HepG2 (cell line): Measurements from ENCODE around the gene LMNA. TPM values are rescaled to one million over a fixed set of nuclear protein-coding genes. Genes with fewer than 3 reads are reported as not detected.

ENCODE experiments used
- CCDC6 ChIP-seq: sonication (generic); formaldehyde crosslinking; IDR thresholded peaks from 2 replicates; pipeline ENCODE4 v1.8.1; 2022; ENCODE audit warnings: mild to moderate bottlenecking, missing genetic modification reagents, moderate library complexity
- FOXK1 ChIP-seq: sonication (generic); formaldehyde crosslinking; IDR thresholded peaks from 2 replicates; pipeline ENCODE4 v1.4.0; 2020; ENCODE audit warnings: low read depth, missing genetic modification reagents, borderline replicate concordance
- FOXM1 ChIP-seq: sonication (generic); formaldehyde crosslinking; IDR thresholded peaks from 2 replicates; pipeline ENCODE4 v1.5.0; 2020; ENCODE audit warnings: missing genetic modification reagents
- GLI4 ChIP-seq: sonication (generic); formaldehyde crosslinking; IDR thresholded peaks from 2 replicates; pipeline ENCODE4 v1.5.1; 2020; ENCODE audit warnings: missing genetic modification reagents, mild to moderate bottlenecking, moderate library complexity, borderline replicate concordance
- MBD4 ChIP-seq: IDR thresholded peaks from 2 replicates; pipeline ENCODE4 v1.6.1; 2012; ENCODE audit warnings: low read length, inconsistent platforms, borderline replicate concordance
- PHF21A ChIP-seq: sonication (generic); formaldehyde crosslinking; IDR thresholded peaks from 2 replicates; pipeline ENCODE4 v1.5.0; 2020; ENCODE audit warnings: mild to moderate bottlenecking, missing genetic modification reagents
- SAFB2 ChIP-seq: sonication (generic); formaldehyde crosslinking; IDR thresholded peaks from 2 replicates; pipeline ENCODE4 v1.5.1; 2020; ENCODE audit warnings: missing genetic modification reagents, low read depth, mild to moderate bottlenecking, borderline replicate concordance
- SMYD3 ChIP-seq: sonication (generic); formaldehyde crosslinking; IDR thresholded peaks from 2 replicates; pipeline ENCODE4 v1.8.1; 2023; ENCODE audit warnings: mild to moderate bottlenecking, missing genetic modification reagents
- SUZ12 ChIP-seq: fragments of 150-350 bp; IDR thresholded peaks from 2 replicates; pipeline ENCODE4 v1.6.1; 2014; ENCODE audit warnings: low read depth, low read length
- TP53 ChIP-seq: sonication (generic); formaldehyde crosslinking; conservative IDR thresholded peaks from 2 replicates; pipeline ENCODE4 v1.4.0; 2020; ENCODE audit warnings: missing genetic modification reagents
- YEATS4 ChIP-seq: sonication (generic); formaldehyde crosslinking; IDR thresholded peaks from 2 replicates; pipeline ENCODE4 v1.4.0; 2020; ENCODE audit warnings: missing genetic modification reagents, borderline replicate concordance
- ZBTB20 ChIP-seq: sonication (generic); formaldehyde crosslinking; IDR thresholded peaks from 2 replicates; pipeline ENCODE4 v1.8.1; 2023; ENCODE audit warnings: missing genetic modification reagents, low read depth, mild to moderate bottlenecking, borderline replicate concordance
- ZNF180 ChIP-seq: sonication (generic); formaldehyde crosslinking; IDR thresholded peaks from 2 replicates; pipeline ENCODE4 v1.4.0; 2020; ENCODE audit warnings: low read depth, missing genetic modification reagents, borderline replicate concordance
- ZNF253 ChIP-seq: sonication (generic); formaldehyde crosslinking; IDR thresholded peaks from 2 replicates; pipeline ENCODE4 v1.8.0; 2022; ENCODE audit warnings: mild to moderate bottlenecking, missing genetic modification reagents, borderline replicate concordance
- ZNF431 ChIP-seq: sonication (generic); formaldehyde crosslinking; IDR thresholded peaks from 2 replicates; pipeline ENCODE4 v1.9.0; 2022; ENCODE audit warnings: missing genetic modification reagents, low read depth, mild to moderate bottlenecking, borderline replicate concordance
- polyA plus RNA-seq, 8 experiments: library from polyadenylated mRNA; depleted of rRNA in 3 of 8; stranded (reverse) in 7 of 8; unstranded in 1 of 8; fragments of >200 nt; fragmentation: Illumina TruSeq in 4 of 8; extraction: Trizol in 4 of 8; gene quantifications; 2 replicates each; pipeline versions ENCODE4 v1.2.1 to v1.2.3, GENCODE V29; 2011 to 2016; ENCODE audit warnings: low read depth in 4 of 8, missing spikeins in 1 of 8, mixed read lengths in 1 of 8; ENCODE audit not compliant: insufficient read depth in 1 of 8
- total RNA-seq, 5 experiments: library from RNA; depleted of rRNA; stranded (reverse); fragments of >200 nt; fragmentation: Illumina TruSeq; extraction: Trizol; gene quantifications; 2 replicates each; pipeline ENCODE4 v1.2.3, GENCODE V29; 2016; ENCODE audit warnings: low read depth in 1 of 5
- TF ChIP-seq, protein P1 (sequence below), 2 experiments: fragments of 450-650 bp in 1 of 2; sonication (generic) in 1 of 2; formaldehyde crosslinking; IDR thresholded peaks; 2 replicates each; pipeline versions ENCODE4 v1.5.0 to v1.8.0; 2020 to 2022; ENCODE audit warnings: mild to moderate bottlenecking in 1 of 2, missing genetic modification reagents in 1 of 2
- TF ChIP-seq, protein P2 (sequence below): IDR thresholded peaks from 2 replicates; pipeline ENCODE4 v1.6.1; 2018; ENCODE audit warnings: missing genetic modification reagents
- TF ChIP-seq, protein P3 (sequence below): sonication (generic); formaldehyde crosslinking; IDR thresholded peaks from 2 replicates; pipeline ENCODE4 v1.5.1; 2020; ENCODE audit warnings: mild to moderate bottlenecking, missing genetic modification reagents, borderline replicate concordance

The LMNA gene
- total and polyA plus RNA-seq, 2 of the 13 experiments (the other 11 are each of a cell fraction or from before 2014, with no cell fraction given): 107 to 225 TPM

DNA sequence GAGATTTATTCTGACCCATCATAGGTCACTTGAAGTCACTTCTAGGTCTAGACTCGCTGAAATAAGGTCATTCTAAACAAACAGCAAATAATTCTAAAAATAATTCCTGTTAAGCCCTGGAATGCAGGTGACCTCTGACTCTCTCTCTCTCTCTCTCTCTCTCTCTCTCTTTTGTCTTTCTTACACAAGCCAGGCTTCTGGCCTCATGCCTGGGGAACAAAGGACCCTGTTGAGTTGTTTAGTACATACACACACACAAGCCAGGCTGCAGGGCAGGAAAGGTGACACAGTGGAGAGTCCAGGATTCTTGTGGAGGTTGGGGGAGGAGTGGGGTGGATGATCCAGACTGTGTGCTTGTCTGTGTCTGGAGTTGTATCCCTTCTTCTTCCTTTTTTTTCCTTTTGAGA is 28.3 kb upstream of the LMNA start (continued):
- TF ChIP-seq, protein P1, sequence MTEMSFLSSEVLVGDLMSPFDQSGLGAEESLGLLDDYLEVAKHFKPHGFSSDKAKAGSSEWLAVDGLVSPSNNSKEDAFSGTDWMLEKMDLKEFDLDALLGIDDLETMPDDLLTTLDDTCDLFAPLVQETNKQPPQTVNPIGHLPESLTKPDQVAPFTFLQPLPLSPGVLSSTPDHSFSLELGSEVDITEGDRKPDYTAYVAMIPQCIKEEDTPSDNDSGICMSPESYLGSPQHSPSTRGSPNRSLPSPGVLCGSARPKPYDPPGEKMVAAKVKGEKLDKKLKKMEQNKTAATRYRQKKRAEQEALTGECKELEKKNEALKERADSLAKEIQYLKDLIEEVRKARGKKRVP (CRISPR knock-in tag; IDR thresholded peaks at IDR 0.05): peak in 1 of 2 experiments; percentile 42; a peak in 1 of 4 replicates
- TF ChIP-seq ZNF431 (CRISPR knock-in tag) (peak; percentile 93), ZNF180 (CRISPR knock-in tag) (no peak), CCDC6 (peak; percentile 64; the same call in 1 of the 2 replicates), FOXK1 (CRISPR knock-in tag) (peak; percentile 82; the same call in 1 of the 2 replicates), ZNF253 (CRISPR knock-in tag) (no peak), MBD4 (peak; percentile 94; the same call in 1 of the 2 replicates), ZBTB20 (CRISPR knock-in tag) (peak; percentile 78; the same call in 1 of the 2 replicates), PHF21A (CRISPR knock-in tag) (peak; percentile 99), SUZ12 (no peak), SMYD3 (CRISPR knock-in tag) (0 out of 2 replicates have a peak, but pooled peaks have one; percentile 27), FOXM1 (CRISPR knock-in tag) (no peak), YEATS4 (CRISPR knock-in tag) (peak; percentile 45; the same call in 1 of the 2 replicates), TP53 (CRISPR knock-in tag) (no peak), GLI4 (CRISPR knock-in tag) (no peak), SAFB2 (CRISPR knock-in tag) (no peak; the same call in 1 of the 2 replicates)
- TF ChIP-seq, protein P2, sequence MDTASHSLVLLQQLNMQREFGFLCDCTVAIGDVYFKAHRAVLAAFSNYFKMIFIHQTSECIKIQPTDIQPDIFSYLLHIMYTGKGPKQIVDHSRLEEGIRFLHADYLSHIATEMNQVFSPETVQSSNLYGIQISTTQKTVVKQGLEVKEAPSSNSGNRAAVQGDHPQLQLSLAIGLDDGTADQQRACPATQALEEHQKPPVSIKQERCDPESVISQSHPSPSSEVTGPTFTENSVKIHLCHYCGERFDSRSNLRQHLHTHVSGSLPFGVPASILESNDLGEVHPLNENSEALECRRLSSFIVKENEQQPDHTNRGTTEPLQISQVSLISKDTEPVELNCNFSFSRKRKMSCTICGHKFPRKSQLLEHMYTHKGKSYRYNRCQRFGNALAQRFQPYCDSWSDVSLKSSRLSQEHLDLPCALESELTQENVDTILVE: peak; percentile 85
- TF ChIP-seq, protein P3, sequence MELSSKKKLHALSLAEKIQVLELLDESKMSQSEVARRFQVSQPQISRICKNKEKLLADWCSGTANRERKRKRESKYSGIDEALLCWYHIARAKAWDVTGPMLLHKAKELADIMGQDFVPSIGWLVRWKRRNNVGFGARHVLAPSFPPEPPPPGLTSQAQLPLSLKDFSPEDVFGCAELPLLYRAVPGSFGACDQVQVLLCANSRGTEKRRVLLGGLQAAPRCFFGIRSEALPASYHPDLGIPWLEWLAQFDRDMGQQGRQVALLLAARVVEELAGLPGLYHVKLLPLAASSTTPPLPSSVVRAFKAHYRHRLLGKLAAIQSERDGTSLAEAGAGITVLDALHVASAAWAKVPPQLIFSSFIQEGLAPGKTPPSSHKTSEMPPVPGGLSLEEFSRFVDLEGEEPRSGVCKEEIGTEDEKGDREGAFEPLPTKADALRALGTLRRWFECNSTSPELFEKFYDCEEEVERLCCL: no peak
